Left lung (tissue), 10 donors: ENCODE data around the gene LRGUK. TPM values are rescaled to one million over a fixed set of nuclear protein-coding genes. Genes with fewer than 3 reads are reported as not detected.

ENCODE experiments used
- ATAC-seq: fragments of 200-7000 bp; cut with Tn5 transposase; one replicate; pipeline ENCODE4 v1.9.1; 2020; ENCODE audit warnings: moderate library complexity
- DNase-seq, 4 donors: peaks; one replicate each; pipeline ENCODE4 v3.0.0-alpha.2; 2013 to 2020
- H3K27ac ChIP-seq, 2 donors: fragments of 200-600 bp; sonication (generic) in 1 of 2; one replicate each; pipeline versions ENCODE4 v1.5.0 to v1.8.0; 2020 to 2021
- H3K27me3 ChIP-seq, 2 donors: fragments of 200-600 bp; sonication (generic) in 1 of 2; one replicate each; pipeline versions ENCODE4 v1.5.0 to v1.8.0; 2020 to 2021
- H3K36me3 ChIP-seq, 2 donors: fragments of 200-600 bp; sonication (generic) in 1 of 2; one replicate each; pipeline versions ENCODE4 v1.5.0 to v1.8.0; 2020 to 2021
- H3K4me1 ChIP-seq, 2 donors: fragments of 200-600 bp; one replicate each; pipeline ENCODE4 v1.8.0; 2021
- H3K4me3 ChIP-seq, 2 donors: fragments of 200-600 bp; sonication (generic) in 1 of 2; one replicate each; pipeline versions ENCODE4 v1.5.0 to v1.8.0; 2020 to 2021; ENCODE audit warnings: mild to moderate bottlenecking in 1 of 2
- H3K9me3 ChIP-seq, 2 donors: fragments of 200-600 bp; sonication (generic) in 1 of 2; one replicate each; pipeline versions ENCODE4 v1.5.0 to v1.8.0; 2020 to 2021
- intact Hi-C, 2 donors: fragments of 100-400 bp; cut with DNase I; formaldehyde crosslinking; loops; one replicate each; pipeline versions ENCODE4 v1.11.2 to v1.14.2; 2022
- polyA plus RNA-seq, 6 donors: library from polyadenylated mRNA; unstranded; fragments of 120-200 nt; gene quantifications; one replicate each; pipeline ENCODE4 v1.2.1, GENCODE V29; 2013; ENCODE audit not compliant: insufficient read length in 6 of 6
- total RNA-seq, 2 donors: library from RNA; stranded (reverse); fragmentation: NEBNext Ultra II Directional; extraction: Animal tissue kit (Norgen Biotek cat#: 25700); gene quantifications; one replicate each; pipeline ENCODE4 v1.2.1, GENCODE V29; 2021
- TF ChIP-seq, protein P1 (sequence below), 2 donors: fragments of 200-600 bp; sonication (generic) in 1 of 2; IDR thresholded peaks; one replicate each; pipeline versions ENCODE4 v1.5.0 to v1.8.0; 2021; ENCODE audit warnings: antibody characterized with exemption in 2 of 2
- donor health status: DM: no; HTN: yes; CAD: no.
- donor health status: DM: no; HTN: no; CAD: no.

LRGUK gene
- total and polyA plus RNA-seq, 8 donors, result 0.94 to 2.7 (median 1.9) TPM

GRCh38 chr7:134155206-134155605, 28.1 kb downstream of the LRGUK start:
- TF ChIP-seq, protein P1, sequence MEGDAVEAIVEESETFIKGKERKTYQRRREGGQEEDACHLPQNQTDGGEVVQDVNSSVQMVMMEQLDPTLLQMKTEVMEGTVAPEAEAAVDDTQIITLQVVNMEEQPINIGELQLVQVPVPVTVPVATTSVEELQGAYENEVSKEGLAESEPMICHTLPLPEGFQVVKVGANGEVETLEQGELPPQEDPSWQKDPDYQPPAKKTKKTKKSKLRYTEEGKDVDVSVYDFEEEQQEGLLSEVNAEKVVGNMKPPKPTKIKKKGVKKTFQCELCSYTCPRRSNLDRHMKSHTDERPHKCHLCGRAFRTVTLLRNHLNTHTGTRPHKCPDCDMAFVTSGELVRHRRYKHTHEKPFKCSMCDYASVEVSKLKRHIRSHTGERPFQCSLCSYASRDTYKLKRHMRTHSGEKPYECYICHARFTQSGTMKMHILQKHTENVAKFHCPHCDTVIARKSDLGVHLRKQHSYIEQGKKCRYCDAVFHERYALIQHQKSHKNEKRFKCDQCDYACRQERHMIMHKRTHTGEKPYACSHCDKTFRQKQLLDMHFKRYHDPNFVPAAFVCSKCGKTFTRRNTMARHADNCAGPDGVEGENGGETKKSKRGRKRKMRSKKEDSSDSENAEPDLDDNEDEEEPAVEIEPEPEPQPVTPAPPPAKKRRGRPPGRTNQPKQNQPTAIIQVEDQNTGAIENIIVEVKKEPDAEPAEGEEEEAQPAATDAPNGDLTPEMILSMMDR (IDR thresholded peaks at IDR 0.05), result no peak
- Histone ChIP-seq H3K36me3 (no peaks in the 10 kb centered on the region), H3K27me3 (no peaks in the 10 kb centered on the region), H3K4me1 (peaks cover 0 to 4% of the 10 kb centered on the region in 2 donors), H3K27ac (no peak overlapping the region), H3K9me3 (no peaks in the 10 kb centered on the region), H3K4me3 (no peak overlapping the region)
- no peak for DNase-seq
- intact Hi-C loops, result no loop called here
- no peak for ATAC-seq

- H3K27ac ChIP-seq, result no peak overlapping the region
- DNase-seq, result no peak
- peaks cover 0 to 4% of the 10 kb centered on the region in 2 donors for H3K4me1 ChIP-seq
- H3K27me3 ChIP-seq, result no peaks in the 10 kb centered on the region
- no peaks in the 10 kb centered on the region for H3K9me3 ChIP-seq
- no peak for ATAC-seq
- no peak overlapping the region for H3K4me3 ChIP-seq
- intact Hi-C loops, result no loop called here
- no peaks in the 10 kb centered on the region for H3K36me3 ChIP-seq
- TF ChIP-seq, protein P1 (IDR thresholded peaks at IDR 0.05), result no peak
These were observed 28.7 kb downstream of the LRGUK start for GRCh38 chr7:134155871-134156270.

- Histone ChIP-seq H3K4me1 (no peaks in the 10 kb centered on the region), H3K27ac (no peak overlapping the region), H3K27me3 (no peaks in the 10 kb centered on the region), H3K9me3 (no peaks in the 10 kb centered on the region), H3K4me3 (no peak overlapping the region), H3K36me3 (no peaks in the 10 kb centered on the region)
- DNase-seq, result no peak
- intact Hi-C loops, result no loop called here
- no peak for ATAC-seq
- TF ChIP-seq, protein P1 (IDR thresholded peaks at IDR 0.05), result no peak
These were observed 38.1 kb downstream of the LRGUK start for GRCh38 chr7:134165252-134165651.

DNA sequence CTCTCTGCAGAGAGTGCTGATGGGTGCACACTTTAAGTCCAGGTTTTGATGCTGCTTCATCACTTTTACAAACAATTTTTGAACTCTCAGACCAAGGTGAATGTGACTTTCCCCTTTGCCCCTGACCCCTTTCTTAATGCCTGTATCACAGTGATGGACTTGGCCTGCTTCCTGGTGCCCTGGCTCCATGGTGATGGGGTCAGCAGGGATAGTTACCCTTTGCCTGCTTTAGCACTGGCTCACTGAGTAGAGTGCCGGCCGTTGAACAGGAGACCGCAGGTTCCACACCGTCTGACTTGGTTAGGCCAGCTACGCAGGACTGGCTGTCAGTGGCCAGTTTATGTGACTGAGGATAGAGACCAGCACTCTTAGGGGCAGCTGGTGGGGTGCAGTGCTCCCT, 40.1 kb downstream of the LRGUK start:
- Histone ChIP-seq H3K36me3 (no peaks in the 10 kb centered on the region), H3K4me3 (no peak overlapping the region), H3K27ac (no peak overlapping the region), H3K27me3 (no peaks in the 10 kb centered on the region), H3K9me3 (no peaks in the 10 kb centered on the region), H3K4me1 (no peaks in the 10 kb centered on the region)
- ATAC-seq (no peak), DNase-seq (peak in 1 of 4 donors; percentile 38)
- TF ChIP-seq, protein P1 (IDR thresholded peaks at IDR 0.05), result no peak
- intact Hi-C loops, result no loop called here

DNA sequence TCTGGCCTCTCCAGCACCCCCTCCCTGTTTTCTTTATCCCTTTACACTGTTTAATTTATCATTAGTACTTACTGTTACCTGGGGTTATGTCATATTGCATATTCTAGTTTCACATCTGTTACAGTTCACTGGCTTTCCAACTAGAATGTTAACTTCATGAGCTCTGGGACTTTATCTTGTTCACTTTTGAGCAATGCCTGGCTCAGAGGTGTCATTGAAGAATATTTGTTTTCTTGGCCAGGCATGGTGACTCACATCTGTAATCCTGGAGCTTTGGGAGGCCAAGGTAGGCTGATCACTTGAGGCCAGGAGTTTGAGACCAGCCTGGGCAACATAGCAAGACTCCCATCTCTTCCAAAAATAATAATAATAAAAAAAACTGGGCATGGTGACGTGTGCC, 40.7 kb downstream of the LRGUK start:
- H3K9me3 ChIP-seq, result no peaks in the 10 kb centered on the region
- H3K4me1 ChIP-seq, result no peaks in the 10 kb centered on the region
- intact Hi-C loops, result no loop called here
- H3K36me3 ChIP-seq, result no peaks in the 10 kb centered on the region
- ATAC-seq, result no peak
- TF ChIP-seq, protein P1 (IDR thresholded peaks at IDR 0.05), result no peak
- H3K27me3 ChIP-seq, result no peaks in the 10 kb centered on the region
- no peak overlapping the region for H3K4me3 ChIP-seq
- H3K27ac ChIP-seq, result no peak overlapping the region
- no peak for DNase-seq
